ENCODE data around the gene C1orf185. TPM values are rescaled to one million over a fixed set of nuclear protein-coding genes. Genes with fewer than 3 reads are reported as not detected.
"Not testable (repeated sequence)": the region's sequence is repeated elsewhere in the genome, so short reads cannot be mapped to it uniquely, and the experiment has no call there.

C1orf185 gene
- total and polyA plus RNA-seq, 5 donors from 2014 or later: not detected

- no peak overlapping the region for H3K27ac ChIP-seq (ENCODE audit: insufficient read depth, low read length, poor library complexity, severe bottlenecking)
These were observed 1.7 kb upstream of the C1orf185 start for GRCh38 chr1:51100264-51100880.

GRCh38 chr1:51114137-51114536 is 12.1 kb downstream of the C1orf185 start:
- Histone ChIP-seq H3K4me1 (ENCODE audit: control insufficient read depth, insufficient read depth, low read length, poor library complexity, severe bottlenecking) (no peaks in the 10 kb centered on the region), H3K9me3 (ENCODE audit: control insufficient read depth in 2 of 2, low read length in 2 of 2) (no peaks in the 10 kb centered on the region), H3K36me3 (ENCODE audit: control insufficient read depth, insufficient read depth, low read length) (no peaks in the 10 kb centered on the region), H3K4me3 (ENCODE audit: low read depth, low read length) (no peak overlapping the region), H3K27ac (ENCODE audit: insufficient read depth, low read length, poor library complexity, severe bottlenecking) (no peak overlapping the region), H3K27me3 (ENCODE audit: control insufficient read depth, insufficient read depth, low read length) (peaks cover 15% of the 10 kb centered on the region)
- Mint-ChIP-seq H3K4me3 (no peak overlapping the region), H3K27me3 (peaks cover 15% of the 10 kb centered on the region), H3K9me3 (peaks cover 0 to 3% (median 0%) of the 10 kb centered on the region in 7 donors), H3K27ac (no peak overlapping the region), H3K36me3 (no peaks in the 10 kb centered on the region), H3K4me1 (peaks cover 0 to 4% (median 0%) of the 10 kb centered on the region in 4 donors)
- ATAC-seq (ENCODE audit: low read depth in 2 of 2): no peak
- no peak for DNase-seq

More at GRCh38 chr1:51100264-51100880, 1.7 kb upstream of the C1orf185 start:
- Mint-ChIP-seq H3K27ac (no peak overlapping the region), H3K9me3 (peaks cover 0 to 7% (median 3%) of the 10 kb centered on the region in 7 donors), H3K36me3 (no peaks in the 10 kb centered on the region), H3K4me1 (no peaks in the 10 kb centered on the region), H3K4me3 (no peak overlapping the region), H3K27me3 (peaks cover 22% of the 10 kb centered on the region)
- Histone ChIP-seq H3K4me3 (ENCODE audit: low read depth, low read length) (no peak overlapping the region), H3K36me3 (ENCODE audit: control insufficient read depth, insufficient read depth, low read length) (no peaks in the 10 kb centered on the region), H3K4me1 (ENCODE audit: control insufficient read depth, insufficient read depth, low read length, poor library complexity, severe bottlenecking) (no peaks in the 10 kb centered on the region), H3K27me3 (ENCODE audit: control insufficient read depth, insufficient read depth, low read length) (peaks cover 7% of the 10 kb centered on the region), H3K9me3 (ENCODE audit: control insufficient read depth in 2 of 2, low read length in 2 of 2) (peaks cover 2 to 7% of the 10 kb centered on the region in 2 experiments)
- ATAC-seq (ENCODE audit: low read depth in 2 of 2): no peak
- DNase-seq: no peak

GRCh38 chr1:51115714-51116404 is 13.8 kb downstream of the C1orf185 start:
- Mint-ChIP-seq H3K4me3 (no peak overlapping the region), H3K27me3 (peaks cover 20% of the 10 kb centered on the region), H3K4me1 (peaks cover 0 to 4% (median 0%) of the 10 kb centered on the region in 4 donors), H3K36me3 (no peaks in the 10 kb centered on the region), H3K9me3 (peaks cover 0 to 3% (median 0%) of the 10 kb centered on the region in 7 donors), H3K27ac (no peak overlapping the region)
- DNase-seq (no peak), ATAC-seq (ENCODE audit: low read depth in 2 of 2) (no peak)
- no peaks in the 10 kb centered on the region for H3K4me1 ChIP-seq (ENCODE audit: control insufficient read depth, insufficient read depth, low read length, poor library complexity, severe bottlenecking)
- H3K27ac ChIP-seq (ENCODE audit: insufficient read depth, low read length, poor library complexity, severe bottlenecking): no peak overlapping the region
- no peak overlapping the region for H3K4me3 ChIP-seq (ENCODE audit: low read depth, low read length)
- no peaks in the 10 kb centered on the region for H3K9me3 ChIP-seq (ENCODE audit: control insufficient read depth in 2 of 2, low read length in 2 of 2)
- peaks cover 19% of the 10 kb centered on the region for H3K27me3 ChIP-seq (ENCODE audit: control insufficient read depth, insufficient read depth, low read length)
- H3K36me3 ChIP-seq (ENCODE audit: control insufficient read depth, insufficient read depth, low read length): no peaks in the 10 kb centered on the region

- Histone ChIP-seq H3K4me1 (ENCODE audit: control insufficient read depth, insufficient read depth, low read length, poor library complexity, severe bottlenecking) (no peaks in the 10 kb centered on the region), H3K9me3 (ENCODE audit: control insufficient read depth in 2 of 2, low read length in 2 of 2) (no peaks in the 10 kb centered on the region), H3K27ac (ENCODE audit: insufficient read depth, low read length, poor library complexity, severe bottlenecking) (no peak overlapping the region), H3K36me3 (ENCODE audit: control insufficient read depth, insufficient read depth, low read length) (no peaks in the 10 kb centered on the region), H3K4me3 (ENCODE audit: low read depth, low read length) (no peak overlapping the region), H3K27me3 (ENCODE audit: control insufficient read depth, insufficient read depth, low read length) (peaks cover 15% of the 10 kb centered on the region)
- H3K27ac Mint-ChIP-seq: no peak overlapping the region
- peaks cover 0 to 4% (median 0%) of the 10 kb centered on the region in 4 donors for H3K4me1 Mint-ChIP-seq
- peaks cover 13% of the 10 kb centered on the region for H3K27me3 Mint-ChIP-seq
- H3K9me3 Mint-ChIP-seq: peaks cover 0 to 3% (median 0%) of the 10 kb centered on the region in 7 donors
- H3K36me3 Mint-ChIP-seq: no peaks in the 10 kb centered on the region
- no peak for ATAC-seq (ENCODE audit: low read depth in 2 of 2)
- DNase-seq: no peak
- H3K4me3 Mint-ChIP-seq: no peak overlapping the region
These were observed 17.3 kb downstream of the C1orf185 start for GRCh38 chr1:51119331-51119730.

- peaks cover 0 to 3% (median 0%) of the 10 kb centered on the region in 7 donors for H3K9me3 Mint-ChIP-seq
- peaks cover 18% of the 10 kb centered on the region for H3K27me3 ChIP-seq (ENCODE audit: control insufficient read depth, insufficient read depth, low read length)
- no peak overlapping the region for H3K4me3 ChIP-seq (ENCODE audit: low read depth, low read length)
- H3K27ac ChIP-seq (ENCODE audit: insufficient read depth, low read length, poor library complexity, severe bottlenecking): no peak overlapping the region
- DNase-seq (no peak), ATAC-seq (ENCODE audit: low read depth in 2 of 2) (no peak)
- no peaks in the 10 kb centered on the region for H3K4me1 ChIP-seq (ENCODE audit: control insufficient read depth, insufficient read depth, low read length, poor library complexity, severe bottlenecking)
- no peaks in the 10 kb centered on the region for H3K36me3 ChIP-seq (ENCODE audit: control insufficient read depth, insufficient read depth, low read length)
- H3K27ac Mint-ChIP-seq: no peak overlapping the region
- peaks cover 0 to 4% (median 0%) of the 10 kb centered on the region in 4 donors for H3K4me1 Mint-ChIP-seq
- no peaks in the 10 kb centered on the region for H3K36me3 Mint-ChIP-seq
- H3K4me3 Mint-ChIP-seq: no peak overlapping the region
- H3K9me3 ChIP-seq (ENCODE audit: control insufficient read depth in 2 of 2, low read length in 2 of 2): no peaks in the 10 kb centered on the region
- peaks cover 23% of the 10 kb centered on the region for H3K27me3 Mint-ChIP-seq
These were observed 18.6 kb downstream of the C1orf185 start for GRCh38 chr1:51120629-51121028.

DNA sequence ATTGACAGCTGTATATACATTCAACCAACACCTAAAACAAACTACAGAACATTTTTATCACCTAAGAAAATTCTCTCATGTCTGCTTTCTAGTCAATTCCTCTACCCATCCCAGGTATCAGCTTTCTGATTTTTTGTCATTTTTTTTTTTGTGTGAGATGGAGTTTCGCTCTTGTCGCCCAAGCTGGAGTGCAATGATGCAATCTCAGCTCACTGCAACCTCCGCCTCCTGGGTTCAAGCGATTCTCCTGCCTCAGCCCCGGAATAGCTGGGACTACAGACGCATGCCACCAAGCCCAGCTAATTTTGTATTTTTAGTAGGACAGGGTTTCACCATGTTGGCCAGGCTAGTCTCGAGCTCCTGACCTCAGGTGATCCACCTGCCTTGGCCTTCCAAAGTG is 25.1 kb downstream of the C1orf185 start:
- not testable (repeated sequence) for H3K4me3 Mint-ChIP-seq; H3K9me3 Mint-ChIP-seq; H3K36me3 Mint-ChIP-seq; H3K4me1 Mint-ChIP-seq; H3K9me3 ChIP-seq (ENCODE audit: control insufficient read depth in 2 of 2, low read length in 2 of 2); H3K27ac Mint-ChIP-seq; H3K27me3 ChIP-seq (ENCODE audit: control insufficient read depth, insufficient read depth, low read length); H3K4me1 ChIP-seq (ENCODE audit: control insufficient read depth, insufficient read depth, low read length, poor library complexity, severe bottlenecking); DNase-seq; H3K4me3 ChIP-seq (ENCODE audit: low read depth, low read length); H3K27ac ChIP-seq (ENCODE audit: insufficient read depth, low read length, poor library complexity, severe bottlenecking); ATAC-seq (ENCODE audit: low read depth in 2 of 2); H3K36me3 ChIP-seq (ENCODE audit: control insufficient read depth, insufficient read depth, low read length)
- H3K27me3 Mint-ChIP-seq: peaks cover 24% of the 10 kb centered on the region

GRCh38 chr1:51131185-51131584 is 29.2 kb downstream of the C1orf185 start:
- Histone ChIP-seq H3K4me1 (ENCODE audit: control insufficient read depth, insufficient read depth, low read length, poor library complexity, severe bottlenecking) (no peaks in the 10 kb centered on the region), H3K27ac (ENCODE audit: insufficient read depth, low read length, poor library complexity, severe bottlenecking) (no peak overlapping the region), H3K9me3 (ENCODE audit: control insufficient read depth in 2 of 2, low read length in 2 of 2) (peaks cover 17 to 19% of the 10 kb centered on the region in 2 experiments), H3K4me3 (ENCODE audit: low read depth, low read length) (no peak overlapping the region), H3K27me3 (ENCODE audit: control insufficient read depth, insufficient read depth, low read length) (peaks cover 10% of the 10 kb centered on the region), H3K36me3 (ENCODE audit: control insufficient read depth, insufficient read depth, low read length) (no peaks in the 10 kb centered on the region)
- Mint-ChIP-seq H3K36me3 (peaks cover 5% of the 10 kb centered on the region), H3K4me1 (peaks cover 0 to 5% (median 0%) of the 10 kb centered on the region in 4 donors), H3K4me3 (no peak overlapping the region), H3K9me3 (peaks cover 3 to 30% (median 10%) of the 10 kb centered on the region in 7 donors), H3K27me3 (peaks cover 34% of the 10 kb centered on the region), H3K27ac (no peak overlapping the region)
- DNase-seq (no peak), ATAC-seq (ENCODE audit: low read depth in 2 of 2) (no peak)
